Trophoblast cell (in vitro differentiated cells and primary cell): Measurements from ENCODE around the gene STK17A.

Experiments used
- DNase-seq, 2 donors: peaks; one replicate each; pipeline ENCODE4 v3.0.0-alpha.2; 2016
- H2AFZ ChIP-seq: 2 replicates; pipeline ENCODE4 v1.6.1; 2013; ENCODE audit warnings: low read length, moderate library complexity, mild to moderate bottlenecking; ENCODE audit not compliant: insufficient read depth, poor library complexity
- H2AK5ac ChIP-seq: 2 replicates; pipeline ENCODE4 v1.6.1; 2013; ENCODE audit warnings: mild to moderate bottlenecking, low read length
- H2BK120ac ChIP-seq: 2 replicates; pipeline ENCODE4 v1.6.1; 2013; ENCODE audit warnings: low read length, mild to moderate bottlenecking, moderate library complexity; ENCODE audit not compliant: insufficient read depth, poor library complexity
- H2BK12ac ChIP-seq: 2 replicates; pipeline ENCODE4 v1.6.1; 2013; ENCODE audit warnings: mild to moderate bottlenecking, low read length, moderate library complexity
- H2BK5ac ChIP-seq: 2 replicates; pipeline ENCODE4 v1.6.1; 2013; ENCODE audit warnings: low read length, low read depth, moderate library complexity, mild to moderate bottlenecking; ENCODE audit not compliant: poor library complexity
- H3K14ac ChIP-seq: 2 replicates; pipeline ENCODE4 v1.6.1; 2013; ENCODE audit warnings: mild to moderate bottlenecking, low read length
- H3K18ac ChIP-seq: 2 replicates; pipeline ENCODE4 v1.6.1; 2013; ENCODE audit warnings: mild to moderate bottlenecking, low read length
- H3K23ac ChIP-seq: 2 replicates; pipeline ENCODE4 v1.6.1; 2013; ENCODE audit warnings: low read length
- H3K27ac ChIP-seq: 2 replicates; pipeline ENCODE4 v1.5.1; 2013; ENCODE audit warnings: low read depth, mild to moderate bottlenecking, inconsistent platforms, low read length, moderate library complexity
- H3K27me3 ChIP-seq: 2 replicates; pipeline ENCODE4 v1.6.1; 2013; ENCODE audit warnings: inconsistent platforms, mild to moderate bottlenecking, low read length, moderate library complexity; ENCODE audit not compliant: insufficient read depth
- H3K36me3 ChIP-seq, 2 experiments: 1 replicate in 1 of 2; 2 replicates in 1 of 2; pipeline ENCODE4 v1.6.1; 2013; ENCODE audit warnings: low read length in 2 of 2, mild to moderate bottlenecking in 2 of 2, moderate library complexity in 1 of 2; ENCODE audit not compliant: insufficient read depth in 2 of 2, control insufficient read depth in 1 of 2
- H3K4ac ChIP-seq: 2 replicates; pipeline ENCODE4 v1.6.1; 2013; ENCODE audit warnings: low read depth, mild to moderate bottlenecking, low read length, moderate library complexity
- H3K4me1 ChIP-seq, 2 experiments: 1 replicate in 1 of 2; 2 replicates in 1 of 2; pipeline ENCODE4 v1.6.1; 2013; ENCODE audit warnings: low read length in 2 of 2, mild to moderate bottlenecking in 2 of 2, moderate library complexity in 1 of 2; ENCODE audit not compliant: insufficient read depth in 2 of 2, control insufficient read depth in 1 of 2
- H3K4me2 ChIP-seq: 2 replicates; pipeline ENCODE4 v1.6.1; 2013; ENCODE audit warnings: inconsistent platforms, mild to moderate bottlenecking, low read length, moderate library complexity
- H3K4me3 ChIP-seq: 2 replicates; pipeline ENCODE4 v1.5.1; 2013; ENCODE audit warnings: mild to moderate bottlenecking, low read depth, low read length, inconsistent platforms
- H3K79me1 ChIP-seq: one replicate; pipeline ENCODE4 v1.6.1; 2013; ENCODE audit warnings: low read length
- H3K79me2 ChIP-seq: 2 replicates; pipeline ENCODE4 v1.6.1; 2013; ENCODE audit warnings: low read length, mild to moderate bottlenecking; ENCODE audit not compliant: control insufficient read depth, insufficient read depth, poor library complexity
- H3K9ac ChIP-seq: 2 replicates; pipeline ENCODE4 v1.6.1; 2013; ENCODE audit warnings: mild to moderate bottlenecking, low read length
- H3K9me3 ChIP-seq: 2 replicates; pipeline ENCODE4 v1.6.1; 2013; ENCODE audit warnings: low read depth, mild to moderate bottlenecking, control low read depth, inconsistent platforms, low read length; ENCODE audit not compliant: insufficient read depth
- H4K12ac ChIP-seq: 2 replicates; pipeline ENCODE4 v1.6.1; 2013; ENCODE audit warnings: low read depth, mild to moderate bottlenecking, low read length, moderate library complexity
- H4K8ac ChIP-seq: 2 replicates; pipeline ENCODE4 v1.6.1; 2013; ENCODE audit warnings: low read depth, mild to moderate bottlenecking, low read length, moderate library complexity
- H4K91ac ChIP-seq: one replicate; pipeline ENCODE4 v1.6.1; 2013; ENCODE audit warnings: low read depth, mild to moderate bottlenecking, low read length, moderate library complexity
- WGBS: extraction: QIAGEN DNeasy Blood & Tissue Kit; methylation state at CpG from one replicate; pipeline ENCODE4 v1.1.7; 2013; ENCODE audit warnings: missing lambda C conversion rate; ENCODE audit not compliant: insufficient read length, insufficient coverage; ENCODE audit errors: extremely low coverage; 5-methylcytosine and 5-hydroxymethylcytosine counted together

The STK17A gene

GRCh38 chr7:43624156-43624555 lies 41.2 kb downstream of the STK17A start:
- no peak overlapping the region for H2AFZ ChIP-seq
- H2BK12ac ChIP-seq: no peak overlapping the region
- H4K12ac ChIP-seq: no peak overlapping the region
- H2BK5ac ChIP-seq: no peak overlapping the region
- no CpG with 5 or more reads among the region's 2 CpGs for WGBS
- DNase-seq: no peak
- H3K14ac ChIP-seq: no peak overlapping the region
- H3K4ac ChIP-seq: no peak overlapping the region
- H3K4me2 ChIP-seq: no peak overlapping the region
- H3K4me3 ChIP-seq: no peak overlapping the region
- H3K79me1 ChIP-seq: no peaks in the 10 kb centered on the region
- peaks cover 2% of the 10 kb centered on the region in 2 experiments for H3K36me3 ChIP-seq
- H4K8ac ChIP-seq: no peak overlapping the region
- no peak overlapping the region for H4K91ac ChIP-seq
- H2AK5ac ChIP-seq: no peak overlapping the region
- H3K79me2 ChIP-seq: no peaks in the 10 kb centered on the region
- no peak overlapping the region for H3K18ac ChIP-seq
- no peaks in the 10 kb centered on the region for H3K9me3 ChIP-seq
- H2BK120ac ChIP-seq: no peak overlapping the region
- no peaks in the 10 kb centered on the region for H3K27me3 ChIP-seq
- H3K9ac ChIP-seq: no peak overlapping the region
- peaks cover 2 to 3% of the 10 kb centered on the region in 2 experiments for H3K4me1 ChIP-seq
- H3K27ac ChIP-seq: no peak overlapping the region
- no peak overlapping the region for H3K23ac ChIP-seq

DNA sequence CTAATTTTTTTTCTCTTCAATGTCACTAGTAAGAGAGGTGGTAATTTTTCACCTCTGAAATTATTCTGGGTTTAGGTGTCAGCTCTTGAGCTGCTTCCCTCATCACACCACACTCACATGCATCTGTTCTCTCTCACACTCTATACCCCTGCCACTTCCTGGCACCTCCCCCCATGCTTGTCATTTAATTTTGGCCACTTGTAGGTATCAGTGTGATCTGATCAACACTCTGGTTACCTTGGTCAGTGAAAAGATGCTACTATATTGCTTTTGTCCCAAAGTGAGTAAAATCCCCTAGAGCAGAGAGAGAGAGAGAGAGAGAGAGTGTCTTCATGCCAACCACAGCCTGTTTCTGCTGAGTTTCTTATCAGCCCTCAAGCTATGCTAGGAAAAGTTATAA lies 42.5 kb downstream of the STK17A start:
- no peaks in the 10 kb centered on the region for H3K79me1 ChIP-seq
- DNase-seq: no peak
- H3K36me3 ChIP-seq: peaks cover 2% of the 10 kb centered on the region in 2 experiments

DNA sequence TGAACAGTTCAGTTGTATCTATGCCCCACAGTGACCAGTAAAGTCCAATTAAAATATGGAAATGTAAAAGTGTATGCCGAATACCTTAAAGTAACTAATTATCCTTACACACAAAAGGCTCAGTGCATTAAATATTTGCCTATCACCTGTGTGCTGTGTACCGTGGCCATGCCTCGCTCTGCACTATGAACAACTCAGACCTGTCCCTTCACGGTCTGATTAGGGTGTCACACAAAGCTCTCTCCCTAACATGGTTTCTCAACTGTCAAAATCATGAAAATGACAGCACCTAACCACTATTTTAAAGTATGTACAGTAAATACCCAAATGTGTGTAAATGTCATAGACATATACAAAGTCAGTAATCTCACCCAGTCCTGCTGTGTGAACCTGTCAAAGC lies 43.1 kb downstream of the STK17A start:
- no peak overlapping the region for H2BK12ac ChIP-seq
- H4K8ac ChIP-seq: no peak overlapping the region
- no peaks in the 10 kb centered on the region for H3K36me3 ChIP-seq
- no peak overlapping the region for H3K4me2 ChIP-seq
- H2BK5ac ChIP-seq: no peak overlapping the region
- no peak for DNase-seq
- no peak overlapping the region for H2AFZ ChIP-seq
- H3K27me3 ChIP-seq: no peaks in the 10 kb centered on the region
- H4K12ac ChIP-seq: no peak overlapping the region
- no peak overlapping the region for H3K14ac ChIP-seq
- no peak overlapping the region for H3K23ac ChIP-seq
- no peak overlapping the region for H3K27ac ChIP-seq
- no peak overlapping the region for H3K4me3 ChIP-seq
- H2AK5ac ChIP-seq: no peak overlapping the region
- H3K4me1 ChIP-seq: no peaks in the 10 kb centered on the region
- no peaks in the 10 kb centered on the region for H3K9me3 ChIP-seq
- no peak overlapping the region for H4K91ac ChIP-seq
- no peak overlapping the region for H3K9ac ChIP-seq
- no peak overlapping the region for H2BK120ac ChIP-seq
- WGBS: no CpG with 5 or more reads among the region's 4 CpGs
- H3K18ac ChIP-seq: no peak overlapping the region
- H3K4ac ChIP-seq: no peak overlapping the region
- no peaks in the 10 kb centered on the region for H3K79me2 ChIP-seq
- no peaks in the 10 kb centered on the region for H3K79me1 ChIP-seq

More for the DNA sequence above, 42.5 kb downstream of the STK17A start:
- Histone ChIP-seq H3K4me3 (no peak overlapping the region), H2AK5ac (no peak overlapping the region), H2BK5ac (no peak overlapping the region), H3K9ac (no peak overlapping the region), H4K8ac (no peak overlapping the region), H3K4me2 (no peak overlapping the region), H3K14ac (no peak overlapping the region), H4K12ac (no peak overlapping the region), H4K91ac (no peak overlapping the region), H3K18ac (no peak overlapping the region), H3K27me3 (no peaks in the 10 kb centered on the region), H2AFZ (no peak overlapping the region), H3K79me2 (no peaks in the 10 kb centered on the region), H2BK12ac (no peak overlapping the region), H3K4ac (no peak overlapping the region), H3K4me1 (peaks cover 2 to 3% of the 10 kb centered on the region in 2 experiments), H3K9me3 (no peaks in the 10 kb centered on the region), H3K23ac (no peak overlapping the region), H2BK120ac (no peak overlapping the region), H3K27ac (no peak overlapping the region)

DNA sequence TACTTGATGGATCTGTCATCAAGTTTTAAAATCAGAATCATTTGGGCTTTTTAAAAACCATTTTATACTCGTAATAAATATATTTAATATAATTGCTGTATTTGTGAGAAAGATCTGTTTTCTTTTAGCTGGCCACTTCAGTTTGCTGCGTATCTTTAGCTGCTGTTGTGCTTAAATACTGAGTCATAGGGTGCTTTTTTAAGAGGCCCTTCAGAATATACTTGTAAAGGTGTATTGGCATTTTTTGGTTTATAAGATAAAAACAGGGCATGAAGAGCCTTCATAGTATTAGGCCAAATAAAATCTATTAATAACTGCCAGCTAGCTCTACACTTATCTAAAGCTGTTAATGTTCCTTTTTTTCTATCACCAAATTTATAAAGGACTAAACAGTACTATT lies 43.8 kb downstream of the STK17A start:
- H2BK12ac ChIP-seq: no peak overlapping the region
- H4K91ac ChIP-seq: no peak overlapping the region
- no peaks in the 10 kb centered on the region for H3K9me3 ChIP-seq
- no peaks in the 10 kb centered on the region for H3K79me1 ChIP-seq
- H3K14ac ChIP-seq: no peak overlapping the region
- no peaks in the 10 kb centered on the region for H3K36me3 ChIP-seq
- WGBS: no CpG with 5 or more reads among the region's 2 CpGs
- H3K23ac ChIP-seq: no peak overlapping the region
- no peak for DNase-seq
- H3K27me3 ChIP-seq: no peaks in the 10 kb centered on the region
- no peak overlapping the region for H3K4me2 ChIP-seq
- no peak overlapping the region for H3K4me3 ChIP-seq
- no peak overlapping the region for H2BK5ac ChIP-seq
- no peaks in the 10 kb centered on the region for H3K79me2 ChIP-seq
- H2BK120ac ChIP-seq: no peak overlapping the region
- no peaks in the 10 kb centered on the region for H3K4me1 ChIP-seq
- no peak overlapping the region for H2AK5ac ChIP-seq
- no peak overlapping the region for H3K4ac ChIP-seq
- no peak overlapping the region for H2AFZ ChIP-seq
- H3K18ac ChIP-seq: no peak overlapping the region
- H3K9ac ChIP-seq: no peak overlapping the region
- H4K8ac ChIP-seq: no peak overlapping the region
- H3K27ac ChIP-seq: no peak overlapping the region
- H4K12ac ChIP-seq: no peak overlapping the region
